NCI-H2227 (cell line): ENCODE data around the gene IDI2.
"Not testable (repeated sequence)": the region's sequence is repeated elsewhere in the genome, so short reads cannot be mapped to it uniquely, and the experiment has no call there.

ENCODE experiments used
- DNase-seq: peaks from one replicate; lab custom pipeline; 2025; ENCODE audit not compliant: unreplicated experiment; lab: John Stamatoyannopoulos, UW

Gene IDI2

DNA sequence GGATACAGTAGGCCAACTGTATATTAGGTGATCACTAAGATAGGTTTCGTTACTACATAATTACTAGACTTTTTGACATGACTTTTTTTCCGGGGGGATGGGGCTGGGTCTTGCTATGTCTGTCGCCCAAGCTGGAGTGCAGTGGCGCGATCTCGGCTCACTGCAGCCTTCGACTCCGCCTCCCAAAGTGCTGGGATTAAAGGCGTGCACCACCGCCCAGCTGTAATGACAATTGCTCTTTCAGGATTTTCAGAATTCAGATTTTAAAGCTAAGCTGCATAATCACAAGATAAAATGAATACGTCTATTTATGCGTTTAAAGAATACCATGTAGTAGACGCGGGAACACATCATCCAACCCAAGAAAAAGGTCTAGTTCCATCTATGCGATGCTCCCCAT, 22.3 kb upstream of the IDI2 start:
- peak; percentile 12 for DNase-seq

GRCh38 chr10:1045415-1045814, 19.8 kb upstream of the IDI2 start:
- DNase-seq = no peak

GRCh38 chr10:1044964-1045363, 19.3 kb upstream of the IDI2 start:
- DNase-seq = no peak

DNA sequence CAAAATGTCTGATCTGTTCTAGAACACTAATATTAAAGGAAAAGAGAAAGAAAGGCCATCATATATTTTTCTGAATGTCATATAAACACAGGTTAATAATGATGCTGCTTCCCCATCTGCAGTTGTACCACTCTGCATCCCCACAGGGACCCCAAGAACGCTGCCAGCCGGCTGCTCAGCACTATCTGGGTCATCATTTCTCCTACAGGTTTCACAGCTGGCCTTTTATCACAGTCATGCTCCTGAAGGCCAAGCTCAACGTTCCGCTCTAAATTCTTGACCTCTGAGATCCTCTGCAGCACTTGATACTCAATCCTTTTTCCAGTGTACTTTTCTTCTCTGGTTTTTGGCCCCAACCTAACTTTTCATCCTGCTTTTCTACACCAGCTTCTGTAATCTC, 18.5 kb upstream of the IDI2 start:
- no peak for DNase-seq

- DNase-seq = no peak
These were observed 17.9 kb upstream of the IDI2 start for GRCh38 chr10:1043532-1043995.

- DNase-seq = no peak
These were observed 15.9 kb upstream of the IDI2 start for GRCh38 chr10:1041514-1041913.

GRCh38 chr10:1040133-1040532, 14.5 kb upstream of the IDI2 start:
- no peak for DNase-seq

DNA sequence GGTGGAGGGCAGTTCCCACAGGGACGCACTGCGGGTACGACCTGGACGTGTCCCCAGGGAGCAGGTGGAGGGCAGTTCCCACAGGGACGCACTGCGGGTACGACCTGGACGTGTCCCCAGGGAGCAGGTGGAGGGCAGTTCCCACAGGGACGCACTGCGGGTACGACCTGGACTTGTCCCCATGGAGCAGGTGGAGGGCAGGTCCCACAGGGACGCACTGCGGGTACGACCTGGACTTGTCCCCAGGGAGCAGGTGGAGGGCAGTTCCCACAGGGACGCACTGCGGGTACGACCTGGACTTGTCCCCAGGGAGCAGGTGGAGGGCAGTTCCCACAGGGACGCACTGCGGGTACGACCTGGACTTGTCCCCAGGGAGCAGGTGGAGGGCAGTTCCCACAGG, 13.1 kb upstream of the IDI2 start:
- DNase-seq = not testable (repeated sequence)

GRCh38 chr10:1037098-1037497, 11.4 kb upstream of the IDI2 start:
- no peak for DNase-seq

- no peak for DNase-seq
These were observed 10.7 kb upstream of the IDI2 start for GRCh38 chr10:1036341-1036791.

- DNase-seq = no peak
These were observed 9.5 kb upstream of the IDI2 start for GRCh38 chr10:1035201-1035600.

- no peak for DNase-seq
These were observed 9.1 kb upstream of the IDI2 start for GRCh38 chr10:1034758-1035157.

- no peak for DNase-seq
These were observed 7.9 kb upstream of the IDI2 start for GRCh38 chr10:1033601-1034000.

DNA sequence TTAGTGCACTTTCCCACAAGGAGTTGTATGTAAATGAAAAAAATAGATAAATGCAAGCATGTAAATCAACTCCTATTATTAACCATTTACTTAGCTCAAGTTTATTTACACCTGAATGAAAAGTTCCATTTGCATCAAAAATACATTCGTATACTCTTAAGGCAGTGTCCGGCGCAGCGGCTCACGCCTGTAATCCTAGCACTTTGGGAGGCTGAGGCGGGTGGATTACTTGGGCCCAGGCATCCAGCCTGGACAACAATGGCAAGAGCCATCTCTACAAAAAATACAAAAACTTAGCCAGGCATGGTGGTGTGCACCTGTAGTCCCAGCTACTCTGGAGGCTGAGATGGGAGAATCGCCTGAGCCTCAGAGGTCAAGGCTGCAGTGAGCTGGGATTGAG, 4.2 kb upstream of the IDI2 start:
- no peak for DNase-seq

DNA sequence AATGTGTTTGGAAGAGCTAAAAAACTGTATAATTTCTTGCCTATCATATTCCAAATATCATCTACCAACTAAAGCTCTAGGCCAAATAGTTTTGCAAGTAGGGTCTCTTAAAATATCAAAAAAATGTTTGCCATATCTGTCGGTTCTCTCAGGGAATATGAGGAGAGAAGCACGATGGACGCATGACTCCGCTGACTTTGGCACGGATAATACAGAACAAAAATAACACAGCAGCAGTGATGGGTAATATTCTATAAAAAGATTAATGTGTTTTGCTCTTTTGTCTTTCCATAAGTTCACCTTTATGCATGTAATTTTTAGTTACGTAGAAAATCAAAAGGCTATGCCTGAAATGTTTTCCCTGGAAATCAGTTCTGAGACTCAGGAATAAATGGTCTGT, 919 bp upstream of the IDI2 start:
- DNase-seq = no peak

GRCh38 chr10:1024103-1024502, 1.6 kb downstream of the IDI2 start:
- no peak for DNase-seq

- DNase-seq = no peak
These were observed 3.2 kb downstream of the IDI2 start for GRCh38 chr10:1022413-1022812.

DNA sequence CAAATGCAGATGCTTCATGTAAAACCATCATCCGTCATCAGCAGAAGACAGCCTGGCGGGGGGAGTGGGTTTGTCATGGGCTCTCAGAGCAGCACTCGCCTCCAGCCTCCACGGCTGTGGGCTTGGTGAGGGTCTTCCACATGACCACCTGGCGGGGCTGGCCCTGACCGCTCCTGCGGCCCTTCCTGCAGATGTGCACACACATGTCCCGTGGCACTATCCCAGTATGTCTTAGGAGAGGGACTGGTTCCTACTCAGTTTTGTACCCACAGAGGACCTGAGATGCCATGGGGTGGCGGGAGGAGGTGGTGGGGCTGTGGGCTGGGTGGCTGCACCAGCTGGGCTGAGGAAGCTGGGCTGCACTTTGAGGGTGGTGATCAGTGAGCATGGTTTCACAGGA, 4.7 kb downstream of the IDI2 start:
- DNase-seq = no peak

DNA sequence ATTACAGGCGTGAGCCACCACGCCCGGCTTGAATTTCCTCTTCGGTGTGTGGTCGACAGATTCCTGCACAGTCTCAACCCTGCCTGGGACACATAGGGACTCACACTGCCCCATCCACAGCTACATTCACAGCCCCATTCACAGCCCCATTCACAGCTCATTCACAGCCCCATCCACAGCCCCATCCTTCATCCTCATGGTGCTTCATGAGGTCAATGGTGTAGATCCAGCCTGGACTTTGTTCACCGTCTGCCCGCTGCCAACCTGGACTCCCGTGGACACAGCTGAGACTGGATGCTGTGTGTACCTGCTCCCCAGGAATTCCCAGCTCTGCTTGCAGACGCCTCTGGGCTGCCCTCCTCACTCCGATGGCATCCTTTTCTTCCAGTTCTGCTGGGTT, 5.2 kb downstream of the IDI2 start:
- DNase-seq = no peak

DNA sequence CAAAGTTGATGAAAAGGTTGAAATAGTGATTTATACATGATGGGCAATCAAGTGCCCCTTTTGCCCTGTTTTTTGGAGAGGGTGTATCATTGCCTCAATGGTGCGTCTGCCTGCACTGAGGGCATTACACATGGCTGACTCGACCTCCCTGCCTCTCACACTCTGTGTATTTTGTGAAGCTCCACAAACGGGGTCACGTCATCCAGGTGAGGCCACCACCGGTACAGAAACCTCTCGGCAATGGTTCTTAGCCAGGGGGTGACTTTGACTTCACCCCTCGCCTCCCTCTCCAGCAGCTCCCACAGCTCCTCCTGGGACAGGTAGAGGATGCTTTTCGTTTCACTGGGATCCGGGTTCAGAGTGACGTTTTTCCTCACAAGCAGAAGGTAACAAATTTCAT, 6.3 kb downstream of the IDI2 start:
- no peak for DNase-seq

- DNase-seq = no peak
These were observed 10.0 kb downstream of the IDI2 start for GRCh38 chr10:1015688-1016087.

- DNase-seq = no peak
These were observed 14.0 kb downstream of the IDI2 start for GRCh38 chr10:1011696-1012095.

DNA sequence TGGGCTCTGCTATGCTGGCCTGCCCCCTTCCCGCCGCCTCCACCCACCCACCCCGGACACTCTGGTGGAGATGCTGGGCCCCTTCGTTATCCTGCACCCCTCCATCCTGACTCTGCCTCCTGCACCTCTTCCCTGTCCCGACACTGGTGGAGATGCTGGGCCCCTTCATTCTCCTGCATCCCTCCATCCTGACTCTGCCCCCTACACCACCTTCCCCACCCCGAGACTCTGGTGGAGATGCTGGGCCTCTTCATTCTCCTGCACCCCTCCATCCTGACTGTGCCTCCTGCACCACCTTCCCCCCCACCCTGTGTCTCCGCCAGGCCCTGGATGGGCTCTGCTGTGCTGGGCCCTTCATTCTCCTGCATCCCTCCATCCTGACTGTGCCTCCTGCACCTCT, 15.0 kb downstream of the IDI2 start:
- no peak for DNase-seq

DNA sequence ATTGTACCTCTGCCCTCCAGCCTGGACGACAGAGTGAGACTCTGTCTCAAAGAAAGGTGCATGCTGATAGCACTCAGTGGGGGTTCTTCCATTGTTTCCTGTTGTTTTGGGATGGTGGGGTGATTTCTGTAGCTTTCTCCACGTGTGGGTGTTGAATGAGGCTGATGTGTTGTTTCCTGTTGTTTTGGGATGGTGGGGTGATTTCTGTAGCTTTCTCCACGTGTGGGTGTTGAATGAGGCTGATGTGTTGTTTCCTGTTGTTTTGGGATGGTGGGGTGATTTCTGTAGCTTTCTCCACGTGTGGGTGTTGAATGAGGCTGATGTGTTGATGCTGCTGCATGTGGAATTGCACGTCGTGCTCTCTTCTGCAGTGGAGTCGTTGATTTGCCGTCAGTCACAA, 15.7 kb downstream of the IDI2 start:
- DNase-seq = not testable (repeated sequence)
